HG03066 (cell line): ENCODE measurements around the gene CRACR2B.

Experiments used
- ATAC-seq: cut with Tn5 transposase; IDR thresholded peaks from one replicate; pipeline ENCODE4 v1.9.1; 2021; ENCODE audit warnings: low read depth; ENCODE audit not compliant: unreplicated experiment

CRACR2B gene

DNA sequence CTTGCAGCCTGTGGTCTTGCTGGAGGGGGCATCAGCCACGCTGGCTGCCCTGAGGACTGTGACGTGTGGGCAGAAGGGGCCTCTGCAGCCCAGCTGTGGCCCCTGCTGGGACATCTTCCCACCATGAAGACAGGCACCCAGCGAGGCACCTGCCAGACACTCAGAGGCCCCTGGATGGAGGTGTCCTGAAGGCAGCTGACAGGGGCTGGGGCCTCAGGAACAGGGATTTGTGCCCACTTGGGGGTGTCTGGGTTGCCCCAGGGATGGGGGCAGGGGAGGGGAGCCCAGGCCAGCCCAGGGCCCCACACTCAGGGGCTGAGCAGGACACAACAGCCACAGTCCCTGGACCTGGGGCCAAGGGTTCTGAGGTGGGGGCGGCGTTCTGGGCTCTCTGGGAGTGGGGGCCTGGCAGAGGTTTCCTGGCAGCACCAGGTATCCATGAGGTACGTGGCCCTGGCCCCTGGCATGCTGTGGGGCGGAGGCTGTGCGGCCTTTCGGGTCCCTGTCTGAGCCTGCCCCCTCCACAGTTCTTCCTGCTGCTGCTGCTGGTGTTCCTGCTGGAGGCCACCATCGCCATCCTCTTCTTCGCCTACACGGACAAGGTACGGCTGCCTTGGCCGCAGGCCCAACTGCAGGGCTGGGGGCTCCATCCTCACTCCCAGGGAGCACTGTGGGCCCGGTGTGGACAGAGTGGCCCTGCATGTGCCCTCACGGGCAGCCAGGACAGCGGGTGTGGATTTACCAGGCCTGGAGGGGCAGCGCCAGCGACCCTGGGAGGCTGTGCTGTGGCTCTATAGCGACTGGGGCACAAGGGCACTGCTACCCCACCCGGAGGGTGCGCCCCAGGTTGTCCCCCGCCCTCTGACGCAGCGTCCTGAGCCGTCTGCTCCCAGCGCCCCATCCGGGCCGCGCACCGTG is 36.5 kb downstream of the CRACR2B start:
- no peak for ATAC-seq

DNA sequence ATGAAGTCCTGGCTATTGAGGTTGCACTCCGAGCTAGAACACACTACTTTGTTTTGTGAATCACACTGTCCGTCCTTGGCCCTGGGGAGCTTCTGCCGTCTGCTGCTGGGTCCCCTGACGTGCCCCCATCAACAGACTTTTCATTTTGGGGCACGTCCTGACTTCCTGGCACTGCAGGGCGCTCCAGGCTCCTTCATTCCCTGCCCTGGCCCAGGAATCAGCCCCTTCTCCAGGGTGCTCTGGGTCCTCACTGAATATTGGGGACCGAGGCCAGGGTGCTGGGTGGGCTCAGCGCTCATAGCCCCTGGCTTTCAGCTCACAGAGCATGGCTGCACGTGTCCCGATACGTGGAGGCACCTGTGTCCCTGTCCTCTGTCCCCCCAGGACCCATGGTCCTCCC is 37.2 kb downstream of the CRACR2B start:
- no peak for ATAC-seq

DNA sequence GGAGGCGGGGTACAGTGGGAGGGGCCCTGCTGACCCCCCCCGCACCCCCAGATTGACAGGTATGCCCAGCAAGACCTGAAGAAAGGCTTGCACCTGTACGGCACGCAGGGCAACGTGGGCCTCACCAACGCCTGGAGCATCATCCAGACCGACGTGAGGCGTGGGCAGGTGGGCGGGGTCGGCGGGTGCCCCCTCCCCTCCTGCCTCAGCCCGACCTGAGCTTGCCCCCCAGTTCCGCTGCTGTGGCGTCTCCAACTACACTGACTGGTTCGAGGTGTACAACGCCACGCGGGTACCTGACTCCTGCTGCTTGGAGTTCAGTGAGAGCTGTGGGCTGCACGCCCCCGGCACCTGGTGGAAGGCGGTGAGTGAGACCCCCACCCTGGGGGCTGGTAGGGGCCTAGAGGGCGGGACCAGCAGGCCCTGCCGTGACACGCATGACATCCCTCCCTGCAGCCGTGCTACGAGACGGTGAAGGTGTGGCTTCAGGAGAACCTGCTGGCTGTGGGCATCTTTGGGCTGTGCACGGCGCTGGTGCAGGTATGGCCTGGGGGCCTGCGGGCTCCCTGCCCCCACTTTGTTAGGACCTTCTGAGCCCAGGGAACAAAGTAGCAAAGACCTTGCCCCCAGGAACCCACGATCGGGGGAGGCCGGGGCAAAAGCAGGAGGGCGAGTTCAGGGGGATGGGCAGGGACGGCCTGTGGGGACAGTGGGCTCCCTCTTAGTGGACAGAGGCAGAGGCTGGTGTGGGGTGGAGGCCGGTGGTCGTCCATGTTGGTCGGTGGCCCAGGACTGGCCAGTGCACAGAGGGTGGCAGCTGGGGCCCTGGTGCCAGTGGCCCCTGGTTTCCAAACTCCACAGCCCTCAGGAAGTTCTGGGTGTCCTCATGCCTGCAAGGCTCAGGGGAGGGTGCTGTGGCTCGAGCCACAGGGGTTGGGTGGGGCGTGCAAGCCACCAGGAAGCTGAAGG is 38.0 kb downstream of the CRACR2B start:
- no peak for ATAC-seq

DNA sequence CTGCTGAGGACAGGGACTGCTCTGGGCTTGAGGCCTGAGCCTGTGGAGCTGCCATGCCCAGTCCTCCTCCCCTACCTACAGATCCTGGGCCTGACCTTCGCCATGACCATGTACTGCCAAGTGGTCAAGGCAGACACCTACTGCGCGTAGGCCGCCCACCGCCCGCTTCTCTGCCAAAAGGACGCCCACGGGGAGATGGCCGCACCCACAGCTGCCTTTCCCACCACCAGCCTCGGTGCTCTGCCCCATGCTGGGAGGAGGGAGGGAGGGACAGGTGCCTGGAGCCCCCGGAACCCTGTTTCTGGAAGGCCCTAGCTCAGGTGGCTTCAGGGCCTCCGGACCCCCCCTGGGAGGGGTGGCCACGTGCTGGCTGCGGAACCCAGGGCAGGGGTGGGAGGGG is 38.8 kb downstream of the CRACR2B start:
- no peak for ATAC-seq

DNA sequence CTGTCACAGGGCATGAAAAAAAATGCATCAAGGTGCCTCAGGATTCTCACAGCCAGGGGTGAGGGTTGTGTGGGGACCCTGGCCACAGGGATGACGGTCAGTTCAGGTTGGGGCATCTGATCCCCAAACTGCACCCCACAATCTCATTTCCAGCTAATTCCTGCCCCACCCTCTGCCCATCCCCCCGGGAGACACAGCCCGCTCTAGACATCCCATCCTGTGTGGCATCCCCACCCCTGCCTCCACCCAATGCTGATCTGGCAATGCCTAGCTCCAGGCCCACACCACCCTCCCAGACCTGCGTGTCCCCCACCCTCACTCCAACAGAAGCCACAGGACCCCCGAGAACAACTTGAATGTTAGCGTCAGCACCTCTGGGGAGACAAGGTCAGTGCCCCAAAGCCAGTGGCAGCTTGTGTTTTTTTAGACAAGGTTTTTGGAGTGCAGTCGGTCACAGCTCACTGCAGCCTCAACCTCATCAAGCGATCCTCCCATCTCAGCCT is 40.2 kb downstream of the CRACR2B start:
- no peak for ATAC-seq

GRCh38 chr11:868394-868793 is 40.7 kb downstream of the CRACR2B start:
- no peak for ATAC-seq

- ATAC-seq, result no peak
Measured at GRCh38 chr11:868802-869201, 41.1 kb downstream of the CRACR2B start.

GRCh38 chr11:869399-870126 is 41.8 kb downstream of the CRACR2B start:
- no peak for ATAC-seq

- ATAC-seq, result no peak
Measured at GRCh38 chr11:870127-870413, 42.4 kb downstream of the CRACR2B start.

DNA sequence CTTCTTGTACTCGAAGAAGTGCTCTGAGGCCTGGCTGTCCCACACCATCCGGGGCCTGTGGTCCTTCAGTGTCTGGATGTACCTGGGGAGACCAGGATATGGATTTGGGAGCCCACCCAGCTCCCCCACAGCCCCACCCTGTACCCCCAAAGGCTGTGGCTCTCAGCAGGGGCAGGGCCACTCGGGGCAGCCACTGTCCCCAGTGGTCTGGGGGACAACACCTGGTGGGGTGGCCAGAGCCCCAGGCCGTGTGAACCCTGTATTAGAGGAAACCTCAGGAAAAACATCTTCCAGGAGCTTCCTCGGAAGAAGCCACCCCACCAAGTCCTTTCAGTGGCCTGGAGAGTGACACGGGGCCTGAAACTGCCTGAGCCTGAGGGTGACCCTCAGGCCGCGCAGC is 42.7 kb downstream of the CRACR2B start:
- no peak for ATAC-seq

DNA sequence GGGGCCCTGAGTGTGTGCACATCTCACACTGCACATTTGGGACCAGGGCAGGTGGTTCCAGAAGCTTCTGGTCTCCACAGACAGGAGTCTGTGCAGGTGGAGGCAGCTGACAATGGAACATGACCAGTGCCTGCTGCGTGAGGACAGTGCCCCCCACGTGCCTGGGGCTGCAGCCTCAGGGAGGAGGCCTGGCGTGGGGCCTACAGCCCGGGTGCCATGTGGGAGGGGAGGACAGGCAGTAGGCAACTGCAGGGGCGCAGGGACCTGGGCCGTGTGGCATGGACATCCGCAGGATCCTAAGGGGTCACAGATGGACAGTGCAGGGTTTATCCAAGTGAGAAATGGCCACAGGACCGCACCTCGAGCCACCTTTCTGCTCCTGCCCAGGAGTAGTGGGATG is 43.8 kb downstream of the CRACR2B start:
- no peak for ATAC-seq

GRCh38 chr11:872799-873198 is 45.1 kb downstream of the CRACR2B start:
- no peak for ATAC-seq

- no peak for ATAC-seq
Measured at GRCh38 chr11:873706-874105, 46.0 kb downstream of the CRACR2B start.

GRCh38 chr11:875203-875602 is 47.5 kb downstream of the CRACR2B start:
- ATAC-seq, result no peak

GRCh38 chr11:875769-876301 is 48.1 kb downstream of the CRACR2B start:
- no peak for ATAC-seq

- no peak for ATAC-seq
Measured at GRCh38 chr11:876545-876944, 48.8 kb downstream of the CRACR2B start.

- ATAC-seq, result no peak
Measured at GRCh38 chr11:877565-877964, 49.8 kb downstream of the CRACR2B start.

GRCh38 chr11:880447-880846 is 52.7 kb downstream of the CRACR2B start:
- no peak for ATAC-seq
